ENCODE results near the gene PPIL4. TPM values are rescaled to one million over a fixed set of nuclear protein-coding genes. Genes with fewer than 3 reads are reported as not detected.

The PPIL4 gene
- total and polyA plus RNA-seq, 2 experiments from 2014 or later: 35.1 to 47.3 TPM

DNA sequence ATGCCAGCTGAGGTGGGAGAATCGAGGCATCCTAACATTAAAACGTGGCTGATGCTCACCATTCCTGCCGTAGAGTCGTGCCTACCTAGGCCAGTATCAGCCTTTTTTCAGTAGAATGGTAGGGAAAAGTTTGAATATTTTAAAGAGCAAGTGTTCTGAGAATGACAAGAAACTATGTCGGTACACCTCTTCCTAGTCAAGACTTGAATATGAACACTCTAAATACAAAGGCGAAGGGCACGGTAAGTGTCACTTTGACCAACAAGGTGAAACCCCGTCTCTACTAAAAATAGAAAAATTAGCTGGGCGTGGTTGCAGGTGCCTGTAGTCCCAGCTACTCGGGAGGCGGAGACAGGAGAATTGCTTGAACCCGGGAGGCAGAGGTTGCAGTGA, 21.3 kb upstream of the PPIL4 start (continued):
- TF ChIP-seq, protein P1, sequence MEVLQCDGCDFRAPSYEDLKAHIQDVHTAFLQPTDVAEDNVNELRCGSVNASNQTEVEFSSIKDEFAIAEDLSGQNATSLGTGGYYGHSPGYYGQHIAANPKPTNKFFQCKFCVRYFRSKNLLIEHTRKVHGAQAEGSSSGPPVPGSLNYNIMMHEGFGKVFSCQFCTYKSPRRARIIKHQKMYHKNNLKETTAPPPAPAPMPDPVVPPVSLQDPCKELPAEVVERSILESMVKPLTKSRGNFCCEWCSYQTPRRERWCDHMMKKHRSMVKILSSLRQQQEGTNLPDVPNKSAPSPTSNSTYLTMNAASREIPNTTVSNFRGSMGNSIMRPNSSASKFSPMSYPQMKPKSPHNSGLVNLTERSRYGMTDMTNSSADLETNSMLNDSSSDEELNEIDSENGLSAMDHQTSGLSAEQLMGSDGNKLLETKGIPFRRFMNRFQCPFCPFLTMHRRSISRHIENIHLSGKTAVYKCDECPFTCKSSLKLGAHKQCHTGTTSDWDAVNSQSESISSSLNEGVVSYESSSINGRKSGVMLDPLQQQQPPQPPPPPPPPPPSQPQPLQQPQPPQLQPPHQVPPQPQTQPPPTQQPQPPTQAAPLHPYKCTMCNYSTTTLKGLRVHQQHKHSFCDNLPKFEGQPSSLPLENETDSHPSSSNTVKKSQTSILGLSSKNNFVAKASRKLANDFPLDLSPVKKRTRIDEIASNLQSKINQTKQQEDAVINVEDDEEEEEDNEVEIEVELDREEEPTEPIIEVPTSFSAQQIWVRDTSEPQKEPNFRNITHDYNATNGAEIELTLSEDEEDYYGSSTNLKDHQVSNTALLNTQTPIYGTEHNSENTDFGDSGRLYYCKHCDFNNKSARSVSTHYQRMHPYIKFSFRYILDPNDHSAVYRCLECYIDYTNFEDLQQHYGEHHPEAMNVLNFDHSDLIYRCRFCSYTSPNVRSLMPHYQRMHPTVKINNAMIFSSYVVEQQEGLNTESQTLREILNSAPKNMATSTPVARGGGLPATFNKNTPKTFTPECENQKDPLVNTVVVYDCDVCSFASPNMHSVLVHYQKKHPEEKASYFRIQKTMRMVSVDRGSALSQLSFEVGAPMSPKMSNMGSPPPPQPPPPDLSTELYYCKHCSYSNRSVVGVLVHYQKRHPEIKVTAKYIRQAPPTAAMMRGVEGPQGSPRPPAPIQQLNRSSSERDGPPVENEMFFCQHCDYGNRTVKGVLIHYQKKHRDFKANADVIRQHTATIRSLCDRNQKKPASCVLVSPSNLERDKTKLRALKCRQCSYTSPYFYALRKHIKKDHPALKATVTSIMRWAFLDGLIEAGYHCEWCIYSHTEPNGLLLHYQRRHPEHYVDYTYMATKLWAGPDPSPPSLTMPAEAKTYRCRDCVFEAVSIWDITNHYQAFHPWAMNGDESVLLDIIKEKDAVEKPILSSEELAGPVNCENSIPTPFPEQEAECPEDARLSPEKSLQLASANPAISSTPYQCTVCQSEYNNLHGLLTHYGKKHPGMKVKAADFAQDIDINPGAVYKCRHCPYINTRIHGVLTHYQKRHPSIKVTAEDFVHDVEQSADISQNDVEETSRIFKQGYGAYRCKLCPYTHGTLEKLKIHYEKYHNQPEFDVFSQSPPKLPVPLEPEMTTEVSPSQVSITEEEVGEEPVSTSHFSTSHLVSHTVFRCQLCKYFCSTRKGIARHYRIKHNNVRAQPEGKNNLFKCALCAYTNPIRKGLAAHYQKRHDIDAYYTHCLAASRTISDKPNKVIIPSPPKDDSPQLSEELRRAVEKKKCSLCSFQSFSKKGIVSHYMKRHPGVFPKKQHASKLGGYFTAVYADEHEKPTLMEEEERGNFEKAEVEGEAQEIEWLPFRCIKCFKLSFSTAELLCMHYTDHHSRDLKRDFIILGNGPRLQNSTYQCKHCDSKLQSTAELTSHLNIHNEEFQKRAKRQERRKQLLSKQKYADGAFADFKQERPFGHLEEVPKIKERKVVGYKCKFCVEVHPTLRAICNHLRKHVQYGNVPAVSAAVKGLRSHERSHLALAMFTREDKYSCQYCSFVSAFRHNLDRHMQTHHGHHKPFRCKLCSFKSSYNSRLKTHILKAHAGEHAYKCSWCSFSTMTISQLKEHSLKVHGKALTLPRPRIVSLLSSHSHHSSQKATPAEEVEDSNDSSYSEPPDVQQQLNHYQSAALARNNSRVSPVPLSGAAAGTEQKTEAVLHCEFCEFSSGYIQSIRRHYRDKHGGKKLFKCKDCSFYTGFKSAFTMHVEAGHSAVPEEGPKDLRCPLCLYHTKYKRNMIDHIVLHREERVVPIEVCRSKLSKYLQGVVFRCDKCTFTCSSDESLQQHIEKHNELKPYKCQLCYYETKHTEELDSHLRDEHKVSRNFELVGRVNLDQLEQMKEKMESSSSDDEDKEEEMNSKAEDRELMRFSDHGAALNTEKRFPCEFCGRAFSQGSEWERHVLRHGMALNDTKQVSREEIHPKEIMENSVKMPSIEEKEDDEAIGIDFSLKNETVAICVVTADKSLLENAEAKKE (CRISPR knock-in tag; IDR thresholded peaks at IDR 0.05): no peak
- no peak for TF ChIP-seq POLR2AphosphoS5 (IDR thresholded peaks at IDR 0.05; ENCODE audit: low read depth)
- TF ChIP-seq NANOG (IDR thresholded peaks at IDR 0.05; ENCODE audit: borderline replicate concordance): no peak
- TF ChIP-seq, protein P2, sequence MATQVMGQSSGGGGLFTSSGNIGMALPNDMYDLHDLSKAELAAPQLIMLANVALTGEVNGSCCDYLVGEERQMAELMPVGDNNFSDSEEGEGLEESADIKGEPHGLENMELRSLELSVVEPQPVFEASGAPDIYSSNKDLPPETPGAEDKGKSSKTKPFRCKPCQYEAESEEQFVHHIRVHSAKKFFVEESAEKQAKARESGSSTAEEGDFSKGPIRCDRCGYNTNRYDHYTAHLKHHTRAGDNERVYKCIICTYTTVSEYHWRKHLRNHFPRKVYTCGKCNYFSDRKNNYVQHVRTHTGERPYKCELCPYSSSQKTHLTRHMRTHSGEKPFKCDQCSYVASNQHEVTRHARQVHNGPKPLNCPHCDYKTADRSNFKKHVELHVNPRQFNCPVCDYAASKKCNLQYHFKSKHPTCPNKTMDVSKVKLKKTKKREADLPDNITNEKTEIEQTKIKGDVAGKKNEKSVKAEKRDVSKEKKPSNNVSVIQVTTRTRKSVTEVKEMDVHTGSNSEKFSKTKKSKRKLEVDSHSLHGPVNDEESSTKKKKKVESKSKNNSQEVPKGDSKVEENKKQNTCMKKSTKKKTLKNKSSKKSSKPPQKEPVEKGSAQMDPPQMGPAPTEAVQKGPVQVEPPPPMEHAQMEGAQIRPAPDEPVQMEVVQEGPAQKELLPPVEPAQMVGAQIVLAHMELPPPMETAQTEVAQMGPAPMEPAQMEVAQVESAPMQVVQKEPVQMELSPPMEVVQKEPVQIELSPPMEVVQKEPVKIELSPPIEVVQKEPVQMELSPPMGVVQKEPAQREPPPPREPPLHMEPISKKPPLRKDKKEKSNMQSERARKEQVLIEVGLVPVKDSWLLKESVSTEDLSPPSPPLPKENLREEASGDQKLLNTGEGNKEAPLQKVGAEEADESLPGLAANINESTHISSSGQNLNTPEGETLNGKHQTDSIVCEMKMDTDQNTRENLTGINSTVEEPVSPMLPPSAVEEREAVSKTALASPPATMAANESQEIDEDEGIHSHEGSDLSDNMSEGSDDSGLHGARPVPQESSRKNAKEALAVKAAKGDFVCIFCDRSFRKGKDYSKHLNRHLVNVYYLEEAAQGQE (IDR thresholded peaks at IDR 0.05; ENCODE audit: unreplicated experiment): no peak
- TF ChIP-seq EZH2 (IDR thresholded peaks at IDR 0.05; ENCODE audit: low read depth, unreplicated experiment): no peak
- TF ChIP-seq, protein P3, sequence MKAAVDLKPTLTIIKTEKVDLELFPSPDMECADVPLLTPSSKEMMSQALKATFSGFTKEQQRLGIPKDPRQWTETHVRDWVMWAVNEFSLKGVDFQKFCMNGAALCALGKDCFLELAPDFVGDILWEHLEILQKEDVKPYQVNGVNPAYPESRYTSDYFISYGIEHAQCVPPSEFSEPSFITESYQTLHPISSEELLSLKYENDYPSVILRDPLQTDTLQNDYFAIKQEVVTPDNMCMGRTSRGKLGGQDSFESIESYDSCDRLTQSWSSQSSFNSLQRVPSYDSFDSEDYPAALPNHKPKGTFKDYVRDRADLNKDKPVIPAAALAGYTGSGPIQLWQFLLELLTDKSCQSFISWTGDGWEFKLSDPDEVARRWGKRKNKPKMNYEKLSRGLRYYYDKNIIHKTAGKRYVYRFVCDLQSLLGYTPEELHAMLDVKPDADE (IDR thresholded peaks at IDR 0.05): no peak
- TF ChIP-seq, protein P4, sequence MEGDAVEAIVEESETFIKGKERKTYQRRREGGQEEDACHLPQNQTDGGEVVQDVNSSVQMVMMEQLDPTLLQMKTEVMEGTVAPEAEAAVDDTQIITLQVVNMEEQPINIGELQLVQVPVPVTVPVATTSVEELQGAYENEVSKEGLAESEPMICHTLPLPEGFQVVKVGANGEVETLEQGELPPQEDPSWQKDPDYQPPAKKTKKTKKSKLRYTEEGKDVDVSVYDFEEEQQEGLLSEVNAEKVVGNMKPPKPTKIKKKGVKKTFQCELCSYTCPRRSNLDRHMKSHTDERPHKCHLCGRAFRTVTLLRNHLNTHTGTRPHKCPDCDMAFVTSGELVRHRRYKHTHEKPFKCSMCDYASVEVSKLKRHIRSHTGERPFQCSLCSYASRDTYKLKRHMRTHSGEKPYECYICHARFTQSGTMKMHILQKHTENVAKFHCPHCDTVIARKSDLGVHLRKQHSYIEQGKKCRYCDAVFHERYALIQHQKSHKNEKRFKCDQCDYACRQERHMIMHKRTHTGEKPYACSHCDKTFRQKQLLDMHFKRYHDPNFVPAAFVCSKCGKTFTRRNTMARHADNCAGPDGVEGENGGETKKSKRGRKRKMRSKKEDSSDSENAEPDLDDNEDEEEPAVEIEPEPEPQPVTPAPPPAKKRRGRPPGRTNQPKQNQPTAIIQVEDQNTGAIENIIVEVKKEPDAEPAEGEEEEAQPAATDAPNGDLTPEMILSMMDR (conservative IDR thresholded peaks at IDR 0.05; ENCODE audit: low read depth in 2 of 2): no peak

Measured in GM23338 (cell line).